CD4-positive, alpha-beta T cell treated with Interleukin-2 at 100 ng/mL for 4 hours (primary cell): ENCODE data around the gene RIOX2.

Experiments used
- DNase-seq: peaks from one replicate; pipeline ENCODE4 v3.0.0-alpha.2; 2020; ENCODE audit warnings: low spot score

Gene RIOX2

DNA sequence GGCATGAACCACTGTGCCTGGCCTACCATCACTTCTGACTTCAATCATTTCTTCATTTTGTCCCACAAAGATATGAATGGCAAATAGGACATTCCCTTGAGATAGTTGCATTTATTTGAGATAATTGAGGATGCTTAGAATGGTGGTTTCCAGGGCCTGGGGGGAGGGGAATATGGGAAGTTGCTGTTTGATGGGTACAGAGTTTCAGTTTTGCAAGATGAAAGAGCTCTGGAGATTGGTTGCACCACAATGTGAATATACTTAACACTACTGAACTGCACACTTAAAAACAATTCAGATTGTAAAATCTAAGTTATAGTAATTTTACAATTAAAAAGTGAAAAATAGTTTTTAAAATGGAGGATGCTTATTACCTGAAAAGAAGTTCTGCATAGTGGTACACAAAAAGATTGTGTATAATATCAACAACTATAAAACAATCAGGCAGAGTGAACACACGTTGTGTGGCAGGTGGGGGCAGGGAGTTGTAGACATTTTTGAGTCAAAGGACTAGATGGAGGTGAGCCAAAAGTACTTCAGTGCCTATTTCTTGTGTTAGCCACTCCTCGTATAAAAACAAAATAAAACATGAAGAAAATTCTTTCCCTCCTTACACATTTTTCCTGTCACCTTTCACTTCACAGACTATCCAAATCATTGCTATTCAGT lies 18.5 kb upstream of the RIOX2 start:
- DNase-seq = no peak

- DNase-seq = no peak
Measured at GRCh38 chr3:97988784-97989568, 16.7 kb upstream of the RIOX2 start.

GRCh38 chr3:97987306-97987705 lies 15.1 kb upstream of the RIOX2 start:
- no peak for DNase-seq

GRCh38 chr3:97983933-97984491 lies 11.8 kb upstream of the RIOX2 start:
- DNase-seq = no peak

- DNase-seq = no peak
Measured at GRCh38 chr3:97981886-97982285, 9.7 kb upstream of the RIOX2 start.

- no peak for DNase-seq
Measured at GRCh38 chr3:97979610-97980009, 7.4 kb upstream of the RIOX2 start.

GRCh38 chr3:97975466-97975865 lies 3.2 kb upstream of the RIOX2 start:
- no peak for DNase-seq

- no peak for DNase-seq
Measured at GRCh38 chr3:97974996-97975395, 2.8 kb upstream of the RIOX2 start.

- no peak for DNase-seq
Measured at GRCh38 chr3:97972976-97973375, 745 bp upstream of the RIOX2 start.

GRCh38 chr3:97970956-97971620 lies 1.1 kb downstream of the RIOX2 start:
- DNase-seq = no peak

DNA sequence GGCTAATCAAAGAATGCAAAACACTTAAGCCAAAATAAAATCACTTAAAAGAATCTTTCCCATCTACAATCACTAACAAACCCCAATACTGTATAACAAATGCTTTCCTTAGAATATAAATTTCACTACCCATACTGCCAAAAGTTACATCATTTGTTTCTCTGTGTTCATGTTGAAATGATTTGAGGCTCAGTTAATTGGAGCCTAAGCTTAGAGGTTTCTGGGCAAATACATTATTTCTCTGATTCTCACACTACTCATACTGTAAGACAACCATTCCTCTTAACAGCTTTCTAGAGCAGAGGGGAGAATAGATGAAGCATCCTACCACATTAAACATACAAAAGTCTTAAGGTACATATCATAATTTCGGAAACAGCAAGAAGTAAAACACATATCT lies 2.1 kb downstream of the RIOX2 start:
- DNase-seq = no peak

DNA sequence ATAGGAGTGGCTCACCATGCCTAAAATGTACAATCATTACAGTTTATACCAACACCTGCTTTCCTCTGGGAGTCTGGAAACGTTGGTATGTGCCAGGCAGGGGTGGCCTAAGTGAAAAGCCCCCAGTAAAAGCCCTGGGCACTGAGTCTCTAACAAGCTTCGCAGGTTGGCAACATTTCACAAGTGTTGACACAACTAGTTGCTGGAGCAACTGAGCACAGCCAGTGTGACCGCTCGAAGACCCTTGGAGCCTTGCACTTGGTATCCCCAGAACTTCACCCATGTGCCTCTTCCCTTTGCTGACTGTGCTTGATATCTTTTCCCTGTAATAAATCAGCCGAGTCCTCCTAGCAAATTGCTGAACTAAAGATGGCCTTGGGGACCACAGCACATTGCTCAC lies 2.7 kb downstream of the RIOX2 start:
- DNase-seq = no peak

DNA sequence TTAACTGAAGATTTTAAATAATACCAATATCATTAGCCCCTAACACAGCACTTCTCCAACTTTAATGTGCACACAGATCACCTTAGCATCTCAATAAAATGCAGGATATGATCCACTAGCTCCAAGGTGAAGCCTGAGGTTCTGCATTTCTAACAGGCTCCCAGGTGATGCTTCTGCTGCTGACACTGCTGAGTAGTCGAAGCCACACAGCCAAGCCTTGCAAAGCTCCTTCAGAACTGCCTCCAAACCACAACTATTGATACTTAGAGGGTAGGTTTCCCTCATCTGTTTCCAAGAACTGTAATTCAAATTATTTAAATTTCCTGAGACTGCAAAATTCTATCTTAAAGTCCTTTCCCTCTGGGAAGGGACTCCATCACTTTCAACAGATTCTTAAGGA lies 3.9 kb downstream of the RIOX2 start:
- DNase-seq = no peak

- no peak for DNase-seq
Measured at GRCh38 chr3:97967966-97968365, 4.3 kb downstream of the RIOX2 start.

GRCh38 chr3:97960993-97961766 lies 11.1 kb downstream of the RIOX2 start:
- no peak for DNase-seq

DNA sequence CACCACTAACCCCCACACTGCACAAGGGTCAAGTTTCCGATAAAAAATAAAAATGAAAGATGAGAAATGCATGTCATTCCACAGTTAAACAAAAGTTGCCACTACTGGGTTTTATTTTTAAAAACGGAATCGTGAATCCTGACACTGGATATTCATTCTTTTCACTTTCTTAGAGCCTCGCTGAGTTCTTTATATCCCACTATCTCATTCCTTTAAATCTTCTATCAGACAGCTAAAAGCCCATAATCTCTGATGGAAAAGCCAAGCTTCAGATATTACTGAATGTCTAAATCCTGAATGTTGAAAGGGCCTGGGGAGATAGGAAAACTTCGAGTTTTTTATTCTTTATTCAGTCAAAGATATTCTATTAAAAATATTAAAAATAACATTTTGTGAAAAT lies 11.7 kb downstream of the RIOX2 start:
- DNase-seq = no peak

- no peak for DNase-seq
Measured at GRCh38 chr3:97959872-97960271, 12.4 kb downstream of the RIOX2 start.

DNA sequence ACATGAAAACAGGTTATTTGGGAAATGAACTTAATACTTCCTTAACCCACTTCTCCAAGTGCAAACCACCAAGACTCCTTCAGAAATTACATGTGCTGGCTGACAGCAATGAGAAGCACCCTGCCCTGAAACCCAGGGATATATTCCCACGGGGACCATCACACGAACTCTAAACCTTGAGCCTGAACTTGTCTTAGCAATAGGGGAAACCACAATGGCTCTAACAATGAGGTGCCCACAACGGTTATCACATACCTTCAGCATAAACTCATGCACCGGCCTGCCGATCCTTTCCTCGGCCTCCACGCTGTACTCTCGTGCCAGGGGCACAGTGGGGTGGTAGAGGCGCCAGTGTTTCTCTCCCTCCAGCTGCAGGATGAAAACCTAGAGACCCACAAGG lies 13.4 kb downstream of the RIOX2 start:
- DNase-seq = no peak

GRCh38 chr3:97958396-97958795 lies 13.8 kb downstream of the RIOX2 start:
- no peak for DNase-seq

GRCh38 chr3:97957617-97958311 lies 14.5 kb downstream of the RIOX2 start:
- no peak for DNase-seq

DNA sequence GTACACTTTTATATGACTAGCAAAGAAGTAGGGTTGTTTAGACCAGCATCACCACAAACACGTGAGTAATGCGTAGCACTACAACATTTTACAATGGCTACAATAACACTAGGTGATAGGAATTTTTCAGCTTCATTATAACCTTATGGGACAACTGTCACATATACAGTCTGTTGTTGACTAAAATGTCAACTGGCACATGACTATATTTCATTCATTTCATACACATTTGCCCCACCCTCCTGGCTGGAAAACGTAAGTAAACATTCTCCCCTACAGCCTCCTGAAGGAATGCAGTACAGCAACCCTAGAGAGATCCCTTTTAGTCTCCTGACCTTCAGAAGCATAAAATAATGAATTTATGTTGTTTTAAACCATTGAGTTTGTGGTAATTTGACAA lies 16.2 kb downstream of the RIOX2 start:
- no peak for DNase-seq
